GM12875 (cell line): ENCODE measurements around the gene P4HA2.
A peak's percentile ranks its signal among the peaks of the same experiment; 100 is the strongest.

ENCODE experiments used
- H3K4me3 ChIP-seq: one replicate; pipeline ENCODE4 v1.5.1; 2011; ENCODE audit warnings: low read depth, low read length, control low read depth
- CTCF ChIP-seq: IDR thresholded peaks from 2 replicates; pipeline ENCODE4 v1.5.1; 2011; ENCODE audit warnings: low read depth, mild to moderate bottlenecking, control low read depth, inconsistent platforms, low read length, moderate library complexity, borderline replicate concordance; ENCODE audit not compliant: insufficient read depth

P4HA2 gene

GRCh38 chr5:132233811-132234683 lies 6.4 kb upstream of the P4HA2 start:
- H3K4me3 ChIP-seq = no peak overlapping the region

GRCh38 chr5:132233081-132233480 lies 5.4 kb upstream of the P4HA2 start:
- H3K4me3 ChIP-seq = no peak overlapping the region

More at GRCh38 chr5:132233811-132234683, 6.4 kb upstream of the P4HA2 start:
- no peak for TF ChIP-seq CTCF

GRCh38 chr5:132232465-132232864 lies 4.8 kb upstream of the P4HA2 start:
- TF ChIP-seq CTCF = no peak

More at GRCh38 chr5:132233081-132233480, 5.4 kb upstream of the P4HA2 start:
- TF ChIP-seq CTCF = no peak

GRCh38 chr5:132230871-132231270 lies 3.2 kb upstream of the P4HA2 start:
- no peak for TF ChIP-seq CTCF

More at GRCh38 chr5:132232465-132232864, 4.8 kb upstream of the P4HA2 start:
- H3K4me3 ChIP-seq = no peak overlapping the region

GRCh38 chr5:132229236-132229635 lies 1.6 kb upstream of the P4HA2 start:
- no peak for TF ChIP-seq CTCF
- no peak overlapping the region for H3K4me3 ChIP-seq

More at GRCh38 chr5:132230871-132231270, 3.2 kb upstream of the P4HA2 start:
- H3K4me3 ChIP-seq = no peak overlapping the region

- peak overlapping the region; percentile 59 for H3K4me3 ChIP-seq
- TF ChIP-seq CTCF = no peak
Measured at GRCh38 chr5:132228241-132229035, 785 bp upstream of the P4HA2 start.

GRCh38 chr5:132227235-132227484 lies 493 bp downstream of the P4HA2 start:
- no peak for TF ChIP-seq CTCF
- peak overlapping the region; percentile 59 for H3K4me3 ChIP-seq
